Left ventricle myocardium inferior (tissue), 1 donor: ENCODE measurements around the gene CLIC1. TPM values are rescaled to one million over a fixed set of nuclear protein-coding genes. Genes with fewer than 3 reads are reported as not detected.
A peak's percentile ranks its signal among the peaks of the same experiment; 100 is the strongest.

Experiments used
- DNase-seq: peaks from one replicate; pipeline ENCODE4 v3.0.0-alpha.2; 2020
- H3K27ac ChIP-seq: fragments of 200-600 bp; replicated peaks from 2 replicates; pipeline ENCODE4 v1.8.0; 2021
- H3K27me3 ChIP-seq: fragments of 200-600 bp; 2 replicates; pipeline ENCODE4 v1.8.0; 2021; ENCODE audit warnings: low read depth
- H3K36me3 ChIP-seq: fragments of 200-600 bp; 2 replicates; pipeline ENCODE4 v1.8.0; 2021
- H3K4me1 ChIP-seq: fragments of 200-600 bp; 2 replicates; pipeline ENCODE4 v1.8.0; 2021
- H3K4me3 ChIP-seq: fragments of 200-600 bp; 2 replicates; pipeline ENCODE4 v1.8.0; 2021; ENCODE audit warnings: mild to moderate bottlenecking, moderate library complexity
- H3K9me3 ChIP-seq: fragments of 200-600 bp; replicated peaks from 2 replicates; pipeline ENCODE4 v1.8.0; 2021
- CTCF ChIP-seq: fragments of 200-600 bp; IDR thresholded peaks from 2 replicates; pipeline ENCODE4 v1.8.0; 2021; ENCODE audit warnings: antibody characterized with exemption, mild to moderate bottlenecking, borderline replicate concordance
- intact Hi-C: fragments of 100-400 bp; cut with micrococcal nuclease; formaldehyde crosslinking; loops from one replicate; pipeline ENCODE4 v1.11.0; 2022
- total RNA-seq: library from RNA; stranded (reverse); fragmentation: NEBNext Ultra II Directional; extraction: Animal tissue kit (Norgen Biotek cat#: 25700); gene quantifications from one replicate; pipeline ENCODE4 v1.2.1, GENCODE V29; 2021
- donor health status: DM: no; HTN: yes; CAD: no; lungs with severe emphysema.

The CLIC1 gene
- total RNA-seq, 1 donor from 2014 or later: 78.0 TPM

GRCh38 chr6:31690231-31691077 lies 45.9 kb downstream of the CLIC1 start:
- H3K36me3 ChIP-seq: peaks cover 97% of the 10 kb centered on the region

GRCh38 chr6:31689249-31690110 lies 46.9 kb downstream of the CLIC1 start:
- no peaks in the 10 kb centered on the region for H3K9me3 ChIP-seq
- no peak overlapping the region for H3K4me3 ChIP-seq
- H3K27me3 ChIP-seq: no peaks in the 10 kb centered on the region
- peaks cover 92% of the 10 kb centered on the region for H3K36me3 ChIP-seq
- DNase-seq: no peak
- no peak overlapping the region for H3K27ac ChIP-seq
- H3K4me1 ChIP-seq: no peaks in the 10 kb centered on the region
- TF ChIP-seq CTCF: peak; percentile 26
- intact Hi-C loops: no loop called here

More at GRCh38 chr6:31690231-31691077, 45.9 kb downstream of the CLIC1 start:
- no peaks in the 10 kb centered on the region for H3K4me1 ChIP-seq
- no peaks in the 10 kb centered on the region for H3K27me3 ChIP-seq
- no peak overlapping the region for H3K4me3 ChIP-seq
- H3K27ac ChIP-seq: no peak overlapping the region
- no peak for DNase-seq
- intact Hi-C loops: no loop called here
- H3K9me3 ChIP-seq: no peaks in the 10 kb centered on the region
- no peak for TF ChIP-seq CTCF

- Histone ChIP-seq H3K27ac (no peak overlapping the region), H3K4me3 (no peak overlapping the region), H3K4me1 (peaks cover 3% of the 10 kb centered on the region), H3K27me3 (no peaks in the 10 kb centered on the region), H3K9me3 (no peaks in the 10 kb centered on the region), H3K36me3 (peaks cover 78% of the 10 kb centered on the region)
- TF ChIP-seq CTCF: no peak
- DNase-seq: no peak
- intact Hi-C loops: no loop called here
Measured at GRCh38 chr6:31687860-31688693, 48.3 kb downstream of the CLIC1 start.

- Histone ChIP-seq H3K27me3 (no peaks in the 10 kb centered on the region), H3K4me1 (peaks cover 8% of the 10 kb centered on the region), H3K9me3 (no peaks in the 10 kb centered on the region), H3K36me3 (peaks cover 71% of the 10 kb centered on the region), H3K27ac (no peak overlapping the region), H3K4me3 (no peak overlapping the region)
- intact Hi-C loops: no loop called here
- no peak for DNase-seq
- TF ChIP-seq CTCF: no peak
Measured at GRCh38 chr6:31687321-31687720, 49.0 kb downstream of the CLIC1 start.

- intact Hi-C loops: no loop called here
- Histone ChIP-seq H3K4me1 (peaks cover 13% of the 10 kb centered on the region), H3K36me3 (peaks cover 62% of the 10 kb centered on the region), H3K27ac (no peak overlapping the region), H3K27me3 (no peaks in the 10 kb centered on the region), H3K9me3 (no peaks in the 10 kb centered on the region), H3K4me3 (no peak overlapping the region)
- DNase-seq: no peak
- no peak for TF ChIP-seq CTCF
Measured at GRCh38 chr6:31686483-31686882, 49.8 kb downstream of the CLIC1 start.
